ENCODE results near the gene GNAZ.
"Not testable (repeated sequence)": the region's sequence is repeated elsewhere in the genome, so short reads cannot be mapped to it uniquely, and the experiment has no call there.

GNAZ gene

DNA sequence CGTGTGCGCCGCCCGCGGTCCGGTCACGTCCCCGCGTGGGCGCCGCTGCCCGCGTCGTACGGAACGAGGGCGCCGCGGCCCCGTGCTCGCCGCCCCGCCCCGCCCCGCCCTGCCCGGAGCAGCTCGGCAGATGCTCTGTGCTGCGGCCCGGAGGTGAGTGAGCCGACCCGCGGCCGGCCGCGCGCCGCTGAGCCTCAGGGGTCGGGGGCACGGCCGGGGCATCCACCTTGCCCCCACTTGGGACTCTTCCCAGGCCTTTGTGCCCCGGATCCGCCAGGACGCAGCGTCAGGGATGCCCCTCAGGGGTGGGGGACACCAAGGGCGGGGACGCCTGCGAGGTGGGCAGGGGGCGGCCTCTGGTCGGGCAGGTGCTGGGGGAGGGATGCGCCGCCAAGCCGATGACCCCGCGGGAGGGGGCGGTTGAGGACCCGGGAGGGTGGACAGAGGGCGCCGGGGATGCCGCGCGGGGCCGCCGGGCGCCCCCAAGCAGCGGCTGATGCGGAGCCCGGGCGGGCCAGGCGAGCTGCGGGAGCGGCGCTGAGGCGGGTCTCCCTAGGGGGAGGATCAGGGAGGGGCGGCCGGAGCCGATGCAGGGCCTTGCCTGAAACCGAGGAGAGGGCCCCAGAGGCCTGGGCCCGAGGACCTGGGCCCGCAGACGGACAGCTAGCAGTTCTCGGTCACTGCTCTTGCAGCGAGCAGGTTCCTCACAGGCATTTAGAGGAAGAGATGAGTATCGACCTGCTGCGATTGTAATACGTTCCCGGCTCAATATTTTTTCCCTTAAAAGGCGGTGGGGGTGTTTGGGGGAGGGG is at the start of gene GNAZ:
TSS of gene GNAZ (plus strand) at position 102 of the 812 bp plus-strand sequence. CDS start 25,177 bp downstream, outside the sequence.
- DNase-seq, result peak in 1 of 2 donors; percentile 65
- no peaks in the 10 kb centered on the region for H3K9me3 ChIP-seq
- no peak for TF ChIP-seq CTCF (IDR thresholded peaks at IDR 0.05)
- H3K4me3 ChIP-seq, result peak within 1 kb of the TSS; percentile 58 to 83
- no peaks in the 10 kb centered on the region for H3K36me3 ChIP-seq
- intact Hi-C loops (cut with DNase I; ENCODE audit: low total_unique reads), result no loop called here
- peaks cover 0 to 19% (median 17%) of the 10 kb centered on the region in 4 donors for H3K4me1 ChIP-seq
- no peaks in the 10 kb centered on the region for H3K27me3 ChIP-seq
- H3K27ac ChIP-seq, result peak within 1 kb of the TSS; percentile 39 to 56

DNA sequence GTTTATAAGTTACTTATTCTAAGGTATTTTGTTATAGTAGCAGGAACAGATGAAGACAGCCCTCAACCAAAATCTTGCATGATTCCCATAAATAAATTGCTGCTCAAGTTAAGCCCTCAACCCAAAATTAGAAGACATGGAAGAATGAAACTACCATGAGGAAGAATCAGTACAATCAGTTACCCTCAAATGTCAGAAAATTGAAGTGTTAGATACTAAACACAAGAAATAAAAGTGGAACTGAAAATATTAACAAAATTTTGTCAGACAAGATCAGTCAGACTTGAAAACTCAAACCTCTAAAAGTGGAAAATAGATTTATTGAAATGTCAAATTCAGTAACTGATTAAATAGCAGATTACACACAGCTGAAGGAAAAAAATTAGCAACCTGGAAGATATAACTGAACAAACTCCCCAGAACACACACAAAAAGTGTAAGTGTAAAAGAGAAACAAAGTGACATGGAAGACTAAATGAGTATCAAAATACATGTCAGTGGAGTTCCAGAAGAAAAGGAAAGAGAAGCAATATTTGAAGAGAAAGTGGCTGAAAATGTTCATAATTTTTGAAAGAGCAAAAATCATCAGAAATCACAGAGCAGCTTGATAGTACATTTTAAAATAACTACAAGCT is 49.5 kb upstream of the GNAZ start:
- Histone ChIP-seq H3K36me3 (no peaks in the 10 kb centered on the region), H3K27me3 (no peaks in the 10 kb centered on the region), H3K9me3 (no peaks in the 10 kb centered on the region), H3K4me3 (no peak overlapping the region), H3K4me1 (no peaks in the 10 kb centered on the region), H3K27ac (no peak overlapping the region)
- intact Hi-C loops (cut with DNase I; ENCODE audit: low total_unique reads), result no loop called here
- TF ChIP-seq CTCF (IDR thresholded peaks at IDR 0.05), result no peak
- no peak for DNase-seq

DNA sequence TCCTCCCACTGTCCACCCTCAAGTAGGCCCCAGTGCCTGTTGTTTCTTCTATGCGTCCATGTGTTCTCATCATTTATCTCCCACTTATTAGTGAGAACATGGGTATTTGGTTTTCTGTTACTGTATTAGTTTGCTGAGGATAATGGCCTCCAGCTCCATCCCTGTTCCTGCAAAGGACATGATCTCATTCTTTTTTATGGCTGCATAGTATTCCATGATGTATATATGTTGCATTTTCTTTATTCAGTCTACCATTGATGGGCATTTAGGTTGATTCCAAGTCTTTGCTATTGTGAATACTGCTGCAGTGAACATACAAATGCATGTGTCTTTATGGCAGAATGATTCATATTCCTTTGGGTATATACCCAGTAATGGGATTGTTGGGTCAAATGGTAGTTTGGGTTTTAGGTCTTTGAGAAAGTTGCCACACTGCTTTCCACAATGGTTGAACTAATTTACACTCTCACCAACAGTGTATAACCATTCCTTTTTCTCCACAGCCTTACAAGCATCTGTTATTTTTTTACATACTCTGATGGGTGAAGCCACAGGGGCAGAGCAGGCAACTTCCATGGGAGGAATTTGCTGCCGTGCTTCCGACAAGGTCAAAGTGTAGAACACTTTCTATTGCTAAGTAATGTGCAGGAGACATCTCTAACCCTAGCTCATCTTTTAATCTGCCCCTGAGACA is 48.5 kb upstream of the GNAZ start:
- H3K36me3 ChIP-seq; H3K27ac ChIP-seq; H3K4me1 ChIP-seq; H3K9me3 ChIP-seq; intact Hi-C loops (cut with DNase I; ENCODE audit: low total_unique reads); DNase-seq; H3K4me3 ChIP-seq; H3K27me3 ChIP-seq: not testable (repeated sequence)

DNA sequence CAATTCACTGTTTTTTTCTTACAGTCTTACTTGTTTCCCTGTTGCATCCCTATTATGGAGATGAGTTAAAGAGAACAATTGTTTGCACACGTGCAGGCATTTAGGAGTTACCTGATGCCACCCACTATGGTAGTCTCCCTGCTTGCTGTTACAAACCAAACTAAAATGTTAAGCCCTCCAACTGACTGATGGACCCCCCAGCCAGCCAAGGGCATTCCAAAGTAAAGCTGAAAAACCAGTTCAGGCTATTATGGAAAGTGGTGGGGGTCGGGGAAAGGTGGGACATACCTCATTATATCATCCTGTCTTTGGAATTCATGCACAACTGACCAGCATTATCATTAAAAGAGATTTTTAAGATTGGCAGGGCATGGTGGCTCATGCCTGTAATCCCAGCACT is 47.0 kb upstream of the GNAZ start:
- no peaks in the 10 kb centered on the region for H3K9me3 ChIP-seq
- H3K27ac ChIP-seq, result no peak overlapping the region
- no peak overlapping the region for H3K4me3 ChIP-seq
- no peak for DNase-seq
- no peaks in the 10 kb centered on the region for H3K4me1 ChIP-seq
- H3K36me3 ChIP-seq, result no peaks in the 10 kb centered on the region
- intact Hi-C loops (cut with DNase I; ENCODE audit: low total_unique reads), result no loop called here
- no peaks in the 10 kb centered on the region for H3K27me3 ChIP-seq
- no peak for TF ChIP-seq CTCF (IDR thresholded peaks at IDR 0.05)

DNA sequence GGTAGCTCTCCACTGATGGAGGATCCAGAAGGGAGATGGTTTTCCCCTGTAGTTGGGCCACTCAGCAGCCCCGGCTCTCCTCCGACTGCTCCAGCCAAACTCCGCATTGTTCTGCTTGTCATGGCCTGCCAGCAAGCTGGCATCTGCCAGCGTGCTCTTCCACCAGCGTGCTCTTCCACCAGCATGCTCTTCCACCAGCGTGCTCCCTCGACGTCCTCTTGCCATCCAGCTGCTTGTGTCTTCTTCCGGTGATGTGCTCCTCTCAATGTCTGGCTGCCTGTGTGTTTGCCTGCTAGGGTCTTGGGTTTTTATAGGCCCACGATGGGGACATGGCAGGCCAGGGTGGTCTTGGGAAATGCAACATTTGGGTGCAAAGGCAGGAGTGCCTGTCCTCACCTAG is 43.5 kb upstream of the GNAZ start:
- Histone ChIP-seq H3K27ac (no peak overlapping the region), H3K9me3 (no peaks in the 10 kb centered on the region), H3K4me3 (no peak overlapping the region), H3K36me3 (no peaks in the 10 kb centered on the region), H3K4me1 (no peaks in the 10 kb centered on the region), H3K27me3 (no peaks in the 10 kb centered on the region)
- no peak for TF ChIP-seq CTCF (IDR thresholded peaks at IDR 0.05)
- DNase-seq, result no peak
- intact Hi-C loops (cut with DNase I; ENCODE audit: low total_unique reads), result no loop called here

- H3K4me1 ChIP-seq; H3K9me3 ChIP-seq; H3K27me3 ChIP-seq; intact Hi-C loops (cut with DNase I; ENCODE audit: low total_unique reads); DNase-seq; H3K36me3 ChIP-seq; H3K27ac ChIP-seq; H3K4me3 ChIP-seq: not testable (repeated sequence)
Observed at GRCh38 chr22:23027849-23028248, 42.5 kb upstream of the GNAZ start.

Data from tibial artery (tissue), 4 donors.